Hepatocyte (in vitro differentiated cells): ENCODE results near the gene CALHM1. TPM values are rescaled to one million over a fixed set of nuclear protein-coding genes. Genes with fewer than 3 reads are reported as not detected.

Source experiments
- DNase-seq: peaks from one replicate; pipeline ENCODE4 v3.0.0-alpha.2; 2016; ENCODE audit warnings: low spot score
- H2AFZ ChIP-seq: fragments of 200-600 bp; sonication (generic); 2 replicates; pipeline ENCODE4 v1.6.0; 2016; ENCODE audit warnings: antibody characterized with exemption, mild to moderate bottlenecking
- H3K27ac ChIP-seq: fragments of 200-600 bp; sonication (generic); 2 replicates; pipeline ENCODE4 v1.5.1; 2016; ENCODE audit warnings: mild to moderate bottlenecking
- H3K27me3 ChIP-seq: fragments of 200-600 bp; sonication (generic); 2 replicates; pipeline ENCODE4 v1.6.1; 2016
- H3K36me3 ChIP-seq: fragments of 200-600 bp; sonication (generic); replicated peaks from 2 replicates; pipeline ENCODE4 v1.5.1; 2016; ENCODE audit warnings: low read depth; ENCODE audit not compliant: insufficient read depth
- H3K4me1 ChIP-seq: fragments of 200-600 bp; sonication (generic); 2 replicates; pipeline ENCODE4 v1.5.1; 2016; ENCODE audit warnings: mild to moderate bottlenecking, moderate library complexity; ENCODE audit not compliant: insufficient read depth
- H3K4me2 ChIP-seq: fragments of 200-600 bp; sonication (generic); 2 replicates; pipeline ENCODE4 v1.6.0; 2016
- H3K4me3 ChIP-seq: fragments of 200-600 bp; sonication (generic); 2 replicates; pipeline ENCODE4 v1.5.1; 2016; ENCODE audit warnings: mild to moderate bottlenecking
- H3K79me2 ChIP-seq: fragments of 200-600 bp; sonication (generic); 2 replicates; pipeline ENCODE4 v1.6.0; 2017; ENCODE audit warnings: mild to moderate bottlenecking
- H3K9me2 ChIP-seq: fragments of 200-600 bp; sonication (generic); replicated peaks from 2 replicates; pipeline ENCODE4 v1.6.0; 2017; ENCODE audit warnings: mild to moderate bottlenecking; ENCODE audit not compliant: insufficient read depth
- H3K9me3 ChIP-seq: fragments of 200-600 bp; sonication (generic); 2 replicates; pipeline ENCODE4 v1.5.1; 2016; ENCODE audit warnings: low read depth, mild to moderate bottlenecking
- H4K20me1 ChIP-seq: fragments of 200-600 bp; sonication (generic); 2 replicates; pipeline ENCODE4 v1.6.0; 2016; ENCODE audit warnings: mild to moderate bottlenecking; ENCODE audit not compliant: insufficient read depth, poor library complexity, severe bottlenecking
- CTCF ChIP-seq: fragments of 200-600 bp; sonication (generic); IDR thresholded peaks from 2 replicates; pipeline ENCODE4 v1.5.1; 2016; ENCODE audit warnings: antibody characterized with exemption, mild to moderate bottlenecking; ENCODE audit not compliant: poor library complexity
- EZH2 ChIP-seq: fragments of 200-600 bp; sonication (generic); IDR thresholded peaks from 2 replicates; pipeline ENCODE4 v1.6.1; 2016; ENCODE audit warnings: antibody characterized with exemption, mild to moderate bottlenecking, borderline replicate concordance
- EZH2phosphoT487 ChIP-seq: fragments of 200-600 bp; sonication (generic); IDR thresholded peaks from one replicate; pipeline ENCODE4 v1.6.1; 2018; ENCODE audit warnings: antibody characterized with exemption, mild to moderate bottlenecking, low read depth, moderate library complexity; ENCODE audit not compliant: unreplicated experiment, severe bottlenecking
- WGBS: methylation state at CpG from one replicate; pipeline ENCODE4 v1.1.6; 2016; ENCODE audit warnings: low lambda C conversion rate; ENCODE audit errors: missing lambda C conversion rate; 5-methylcytosine and 5-hydroxymethylcytosine counted together
- polyA plus RNA-seq: library from polyadenylated mRNA; unstranded; fragments of >200 nt; fragmentation: Nextera tagmentation; extraction: Ambion mirVana; gene quantifications from 2 replicates; pipeline ENCODE4 v1.2.1, GENCODE V29; 2016
- total RNA-seq: library from RNA; depleted of rRNA; stranded (reverse); fragments of >200 nt; gene quantifications from 2 replicates; pipeline ENCODE4 v1.2.3, GENCODE V29; 2014

The CALHM1 gene
- total and polyA plus RNA-seq, 2 experiments from 2014 or later = 0.11 TPM; not detected in 1

- no peak overlapping the region for H3K4me2 ChIP-seq
- no peaks in the 10 kb centered on the region for H3K9me3 ChIP-seq
- no peaks in the 10 kb centered on the region for H3K36me3 ChIP-seq
- no peak overlapping the region for H3K27ac ChIP-seq
- 95% methylated on average over 12 of the region's 12 CpGs for WGBS
- no peaks in the 10 kb centered on the region for H3K27me3 ChIP-seq
- H3K4me1 ChIP-seq = no peaks in the 10 kb centered on the region
- no peaks in the 10 kb centered on the region for H4K20me1 ChIP-seq
- TF ChIP-seq EZH2phosphoT487 = no peak
- no peak for TF ChIP-seq CTCF
- no peak for TF ChIP-seq EZH2
- no peak overlapping the region for H3K4me3 ChIP-seq
- H3K9me2 ChIP-seq = no peaks in the 10 kb centered on the region
- H2AFZ ChIP-seq = no peak overlapping the region
- no peak for DNase-seq
- no peaks in the 10 kb centered on the region for H3K79me2 ChIP-seq
Measured at GRCh38 chr10:103450201-103450695, 8.5 kb downstream of the CALHM1 start.

- no peaks in the 10 kb centered on the region for H3K27me3 ChIP-seq
- no peak overlapping the region for H3K4me2 ChIP-seq
- H3K36me3 ChIP-seq = no peaks in the 10 kb centered on the region
- no peaks in the 10 kb centered on the region for H3K9me2 ChIP-seq
- no peak overlapping the region for H3K27ac ChIP-seq
- no peak overlapping the region for H2AFZ ChIP-seq
- DNase-seq = no peak
- no peak for TF ChIP-seq EZH2
- TF ChIP-seq EZH2phosphoT487 = no peak
- TF ChIP-seq CTCF = no peak
- H3K4me3 ChIP-seq = no peak overlapping the region
- H3K4me1 ChIP-seq = no peaks in the 10 kb centered on the region
- no peaks in the 10 kb centered on the region for H3K79me2 ChIP-seq
- WGBS = 95% methylated on average over 34 of the region's 34 CpGs
- no peaks in the 10 kb centered on the region for H4K20me1 ChIP-seq
- no peaks in the 10 kb centered on the region for H3K9me3 ChIP-seq
Measured at GRCh38 chr10:103449208-103450144, 9.2 kb downstream of the CALHM1 start.

GRCh38 chr10:103448746-103449145, 10.0 kb downstream of the CALHM1 start:
- no peaks in the 10 kb centered on the region for H4K20me1 ChIP-seq
- TF ChIP-seq EZH2 = no peak
- TF ChIP-seq EZH2phosphoT487 = no peak
- TF ChIP-seq CTCF = no peak
- no peaks in the 10 kb centered on the region for H3K9me2 ChIP-seq
- H3K27ac ChIP-seq = no peak overlapping the region
- H3K27me3 ChIP-seq = no peaks in the 10 kb centered on the region
- H3K79me2 ChIP-seq = no peaks in the 10 kb centered on the region
- no peak overlapping the region for H3K4me2 ChIP-seq
- WGBS = 50% methylated on average over 1 of the region's 1 CpG
- no peaks in the 10 kb centered on the region for H3K9me3 ChIP-seq
- H3K4me3 ChIP-seq = no peak overlapping the region
- H2AFZ ChIP-seq = no peak overlapping the region
- DNase-seq = no peak
- H3K36me3 ChIP-seq = no peaks in the 10 kb centered on the region
- no peaks in the 10 kb centered on the region for H3K4me1 ChIP-seq
